AG09319 (cell line): Measurements from ENCODE around the gene BMAL1.

Experiments used
- DNase-seq: peaks from one replicate; pipeline ENCODE4 v3.0.0-alpha.2; 2010; ENCODE audit warnings: low read depth; ENCODE audit errors: extremely low read depth
- CTCF ChIP-seq: IDR thresholded peaks from 2 replicates; pipeline ENCODE4 v1.5.1; 2011; ENCODE audit warnings: low read depth, mild to moderate bottlenecking, inconsistent platforms, low read length, moderate library complexity

BMAL1 gene

GRCh38 chr11:13298765-13299164, 21.2 kb downstream of the BMAL1 start:
- no peak for TF ChIP-seq CTCF
- DNase-seq = no peak

GRCh38 chr11:13301522-13301921, 23.9 kb downstream of the BMAL1 start:
- no peak for DNase-seq
- TF ChIP-seq CTCF = no peak

GRCh38 chr11:13302420-13302958, 24.9 kb downstream of the BMAL1 start:
- DNase-seq = no peak
- no peak for TF ChIP-seq CTCF

- no peak for DNase-seq
- TF ChIP-seq CTCF = no peak
Observed at GRCh38 chr11:13303668-13304649, 26.4 kb downstream of the BMAL1 start.

GRCh38 chr11:13304655-13305335, 27.2 kb downstream of the BMAL1 start:
- no peak for TF ChIP-seq CTCF
- no peak for DNase-seq

GRCh38 chr11:13308704-13309103, 31.1 kb downstream of the BMAL1 start:
- TF ChIP-seq CTCF = no peak
- no peak for DNase-seq

GRCh38 chr11:13309156-13309555, 31.6 kb downstream of the BMAL1 start:
- TF ChIP-seq CTCF = no peak
- DNase-seq = no peak
